ENCODE results near the gene TRIM14.

Gene TRIM14

GRCh38 chr9:98049288-98050072 lies 69.5 kb downstream of the TRIM14 start:
- FAIRE-seq (no peak), DNase-seq (ENCODE audit: insufficient read length, low spot score) (no peak)
- no peak for TF ChIP-seq CTCF (IDR thresholded peaks at IDR 0.05; ENCODE audit: insufficient read depth, missing control alignments)

GRCh38 chr9:98047002-98047401 lies 72.0 kb downstream of the TRIM14 start:
- no peak for TF ChIP-seq CTCF (IDR thresholded peaks at IDR 0.05; ENCODE audit: insufficient read depth, missing control alignments)
- FAIRE-seq (no peak), DNase-seq (ENCODE audit: insufficient read length, low spot score) (no peak)

GRCh38 chr9:98046180-98046543 lies 72.9 kb downstream of the TRIM14 start:
- no peak for FAIRE-seq
- TF ChIP-seq CTCF (IDR thresholded peaks at IDR 0.05; ENCODE audit: insufficient read depth, missing control alignments), result no peak
- DNase-seq (ENCODE audit: insufficient read length, low spot score), result no peak

GRCh38 chr9:98045234-98046179 lies 73.5 kb downstream of the TRIM14 start:
- FAIRE-seq, result no peak
- TF ChIP-seq CTCF (IDR thresholded peaks at IDR 0.05; ENCODE audit: insufficient read depth, missing control alignments), result no peak
- no peak for DNase-seq (ENCODE audit: insufficient read length, low spot score)

- FAIRE-seq, result no peak
- no peak for DNase-seq (ENCODE audit: insufficient read length, low spot score)
- no peak for TF ChIP-seq CTCF (IDR thresholded peaks at IDR 0.05; ENCODE audit: insufficient read depth, missing control alignments)
These were observed 75.1 kb downstream of the TRIM14 start for GRCh38 chr9:98043915-98044314.

- no peak for FAIRE-seq
These were observed 78.8 kb downstream of the TRIM14 start for GRCh38 chr9:98040212-98040611.

More at GRCh38 chr9:98040212-98040611, 78.8 kb downstream of the TRIM14 start:
- TF ChIP-seq CTCF (IDR thresholded peaks at IDR 0.05; ENCODE audit: insufficient read depth, missing control alignments), result no peak
- no peak for DNase-seq (ENCODE audit: insufficient read length, low spot score)
